HG03159 (cell line): ENCODE data around the gene PHACTR1.
"Not testable (repeated sequence)": the region's sequence is repeated elsewhere in the genome, so short reads cannot be mapped to it uniquely, and the experiment has no call there.

Experiments used
- ATAC-seq: cut with Tn5 transposase; IDR thresholded peaks from one replicate; pipeline ENCODE4 v1.9.1; 2021; ENCODE audit warnings: mild to moderate bottlenecking, moderate library complexity; ENCODE audit not compliant: unreplicated experiment

Gene PHACTR1

DNA sequence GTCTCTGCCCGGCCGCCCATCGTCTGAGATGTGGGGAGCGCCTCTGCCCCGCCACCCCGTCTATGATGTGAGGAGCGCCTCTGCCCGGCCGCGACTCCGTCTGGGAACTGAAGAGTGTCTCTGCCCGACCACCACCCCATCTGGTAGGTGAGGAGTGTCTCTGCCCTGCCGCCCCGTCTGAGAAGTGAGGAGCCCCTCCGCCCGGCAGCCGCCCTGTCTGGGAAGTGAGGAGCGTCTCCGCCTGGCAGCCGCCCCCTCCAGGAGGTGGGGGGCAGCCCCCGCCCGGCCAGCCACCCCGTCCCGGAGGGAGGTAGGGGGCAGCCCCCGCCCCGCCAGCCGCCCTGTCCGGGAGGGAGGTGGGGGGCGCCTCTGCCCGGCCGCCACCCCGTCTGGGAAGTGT is 417.3 kb downstream of the PHACTR1 start:
- not testable (repeated sequence) for ATAC-seq

DNA sequence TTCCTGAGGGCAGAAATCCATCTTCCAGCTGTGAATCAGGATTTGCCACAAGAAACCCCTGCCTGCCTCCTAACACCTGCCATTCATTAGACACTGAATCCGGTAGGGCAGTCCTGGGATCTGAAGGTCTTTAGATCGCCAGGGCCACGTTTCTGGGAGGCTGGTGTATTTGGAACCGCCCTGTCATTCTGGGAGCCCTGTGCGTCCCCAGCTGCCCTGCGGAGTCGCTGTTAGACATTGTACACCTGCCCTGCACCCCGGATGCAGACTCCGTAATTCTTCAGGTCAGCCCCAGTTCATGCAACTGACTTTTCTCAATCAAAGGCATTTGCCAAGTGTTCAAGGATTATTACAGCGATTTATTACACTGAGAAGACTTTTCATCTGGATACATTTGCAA is 418.6 kb downstream of the PHACTR1 start:
- ATAC-seq, result no peak

DNA sequence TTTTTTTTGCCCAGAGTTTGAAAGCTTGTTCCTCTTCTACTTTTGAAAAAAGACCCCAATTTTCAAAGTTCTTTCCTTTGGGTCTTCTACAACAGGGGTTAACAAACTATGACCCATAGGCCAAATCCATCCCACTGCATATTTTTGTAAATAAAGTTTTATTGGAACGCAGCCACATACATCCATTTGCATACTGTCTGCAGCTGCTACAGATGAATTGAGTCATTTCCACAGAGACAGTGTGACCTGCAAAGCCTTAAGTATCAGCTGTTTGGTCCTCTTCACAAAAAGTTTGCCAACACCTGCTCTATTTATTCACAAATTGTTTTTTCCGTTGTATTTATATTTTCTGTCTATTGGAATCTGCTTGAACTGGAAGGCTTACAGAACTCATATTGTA is 422.6 kb downstream of the PHACTR1 start:
- ATAC-seq, result no peak

DNA sequence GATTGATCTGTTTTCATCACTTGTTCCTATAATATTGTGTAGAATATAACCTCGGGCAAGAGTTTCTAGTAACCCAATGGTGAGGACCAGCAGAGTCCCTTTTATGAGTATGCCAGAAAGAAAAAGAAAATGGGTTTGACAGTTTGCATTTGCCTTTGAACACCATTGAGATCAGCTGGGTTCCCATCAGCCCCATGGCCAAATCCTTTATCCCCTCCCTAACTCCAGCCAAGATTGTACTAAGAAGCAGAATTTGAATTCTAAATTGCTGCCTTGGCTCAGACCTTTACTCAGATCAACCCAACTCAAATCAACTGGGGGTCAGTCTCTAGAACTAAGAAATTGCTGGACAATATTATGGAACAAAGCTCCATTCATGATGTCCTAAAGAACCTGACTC is 424.4 kb downstream of the PHACTR1 start:
- ATAC-seq, result no peak

DNA sequence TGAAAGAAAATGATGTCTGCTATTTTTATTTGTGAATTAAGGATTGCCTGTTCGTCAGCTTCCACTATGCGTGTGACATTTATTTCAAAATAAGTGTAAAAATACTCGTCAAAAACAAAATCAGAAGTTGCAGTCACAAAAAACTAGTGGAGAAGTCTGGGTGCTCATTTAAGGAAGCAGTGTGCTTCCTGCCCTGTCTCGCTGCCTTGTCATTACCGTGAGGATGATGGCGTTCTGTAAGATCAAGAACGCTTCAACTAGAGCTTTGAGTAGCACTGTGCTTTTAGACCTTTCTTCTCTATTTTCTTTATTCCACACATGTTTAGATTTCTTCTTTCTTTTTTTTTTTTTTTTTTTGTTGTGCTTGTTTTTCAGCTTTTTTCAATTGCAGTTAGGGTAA is 424.8 kb downstream of the PHACTR1 start:
- no peak for ATAC-seq

DNA sequence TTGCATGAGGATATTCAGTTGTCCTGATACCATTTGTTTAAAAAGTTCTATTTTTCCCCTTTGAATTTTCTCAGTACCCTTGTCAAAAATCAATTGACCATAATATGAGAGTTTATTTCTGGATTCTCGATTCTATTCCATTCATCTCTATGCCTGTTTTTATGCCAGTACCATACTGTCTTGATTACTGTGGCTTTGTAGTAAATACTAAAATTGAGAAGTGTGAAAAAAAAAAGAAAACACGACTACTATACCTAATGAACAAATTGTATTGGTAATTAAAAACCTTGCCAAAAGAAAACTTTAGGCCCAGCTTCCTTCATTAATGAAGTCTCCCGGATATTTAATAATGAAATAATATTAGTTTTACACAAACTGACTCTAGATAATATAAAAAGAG is 426.0 kb downstream of the PHACTR1 start:
- ATAC-seq, result no peak

DNA sequence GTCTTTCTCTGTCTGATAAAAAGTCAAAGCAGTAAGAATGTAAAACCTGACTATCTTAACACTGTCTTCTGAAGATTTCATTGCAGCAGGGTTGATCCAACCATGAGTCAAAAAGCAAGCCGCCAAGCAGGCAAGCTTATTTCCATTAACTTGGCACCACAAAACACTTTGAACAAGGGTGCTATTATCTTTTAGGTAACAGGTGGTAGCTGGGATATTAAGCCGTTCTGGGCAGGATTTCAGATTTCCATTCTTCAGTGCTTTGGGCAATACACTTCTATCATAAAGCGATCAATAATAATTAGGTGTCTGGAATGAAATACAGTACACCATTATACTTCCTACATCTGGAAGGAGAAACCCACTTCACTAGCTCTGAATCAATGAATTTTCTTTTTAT is 429.9 kb downstream of the PHACTR1 start:
- ATAC-seq, result no peak

DNA sequence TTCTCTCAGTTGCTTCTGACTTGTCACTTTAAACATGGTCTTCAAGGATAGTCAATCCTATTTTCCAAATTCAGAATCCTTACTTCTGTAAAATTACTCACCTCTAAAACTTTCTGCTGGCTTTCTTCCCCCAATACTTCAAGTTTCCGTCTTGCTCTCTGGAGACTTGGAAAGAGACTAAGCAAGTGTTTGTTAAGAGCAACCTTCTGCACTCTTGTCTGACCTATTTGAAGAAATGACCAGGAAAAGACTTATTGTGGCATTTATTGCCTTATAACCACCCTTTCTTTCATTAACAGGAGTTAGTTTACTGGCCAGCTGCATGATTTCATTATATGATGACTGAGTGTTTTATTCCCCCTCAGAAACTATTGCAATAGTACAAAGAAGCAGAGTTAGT is 430.8 kb downstream of the PHACTR1 start:
- ATAC-seq, result no peak

DNA sequence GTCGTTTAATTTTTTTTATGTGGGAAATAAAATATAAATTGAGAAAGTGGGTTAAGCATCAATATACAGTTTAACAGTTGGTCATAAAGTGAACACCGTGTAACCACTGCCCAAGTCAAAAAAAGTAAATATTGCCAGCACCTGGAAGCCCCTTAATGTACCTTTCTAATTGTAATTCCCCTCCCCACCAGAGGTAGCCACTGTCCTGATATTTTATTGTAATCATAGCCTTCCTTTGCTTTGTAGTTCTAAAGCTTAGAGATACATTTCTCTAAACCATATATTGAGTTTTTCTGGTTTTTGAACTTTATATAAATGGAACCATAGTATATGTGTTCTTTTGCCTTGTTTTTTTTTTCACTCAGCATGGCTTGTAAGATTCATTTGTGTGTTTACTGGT is 431.2 kb downstream of the PHACTR1 start:
- no peak for ATAC-seq

DNA sequence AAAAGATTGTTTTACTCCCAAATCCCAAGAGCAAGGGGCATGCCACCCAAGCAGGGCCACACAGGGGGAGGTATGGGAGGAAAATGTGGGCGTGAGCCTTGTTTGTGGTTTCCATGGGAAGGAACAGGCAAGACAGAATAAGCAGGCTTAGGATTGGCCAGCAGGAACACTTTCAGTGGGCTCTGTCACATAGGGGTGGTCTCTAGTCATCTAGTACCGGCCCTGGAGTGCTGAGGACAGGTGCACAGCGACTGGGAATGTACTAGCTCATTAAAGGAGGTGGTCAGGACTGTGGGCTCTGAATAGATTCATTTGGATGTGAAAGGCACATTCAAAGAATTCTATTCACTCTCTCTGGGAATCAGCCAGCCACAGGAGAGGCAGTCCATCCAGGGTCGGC is 436.2 kb downstream of the PHACTR1 start:
- ATAC-seq, result no peak

DNA sequence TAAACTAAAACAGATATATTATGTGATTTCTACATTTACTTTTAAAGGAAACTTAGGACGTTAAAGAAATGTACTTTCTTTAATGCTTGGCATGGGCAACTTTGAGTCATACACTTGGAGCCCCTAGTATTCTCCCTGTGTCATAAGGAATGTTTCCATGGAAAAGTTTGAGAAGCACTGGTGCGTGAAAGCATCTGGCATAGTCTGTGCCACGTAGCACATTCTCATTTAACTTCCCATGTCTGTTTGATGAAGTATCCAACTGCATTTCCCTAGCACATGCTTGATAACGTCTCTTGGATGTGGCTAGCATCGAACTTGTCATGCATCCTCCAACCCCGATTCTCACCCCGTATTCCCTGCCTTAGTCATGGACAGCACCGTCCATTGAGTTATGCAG is 439.8 kb downstream of the PHACTR1 start:
- ATAC-seq, result no peak

DNA sequence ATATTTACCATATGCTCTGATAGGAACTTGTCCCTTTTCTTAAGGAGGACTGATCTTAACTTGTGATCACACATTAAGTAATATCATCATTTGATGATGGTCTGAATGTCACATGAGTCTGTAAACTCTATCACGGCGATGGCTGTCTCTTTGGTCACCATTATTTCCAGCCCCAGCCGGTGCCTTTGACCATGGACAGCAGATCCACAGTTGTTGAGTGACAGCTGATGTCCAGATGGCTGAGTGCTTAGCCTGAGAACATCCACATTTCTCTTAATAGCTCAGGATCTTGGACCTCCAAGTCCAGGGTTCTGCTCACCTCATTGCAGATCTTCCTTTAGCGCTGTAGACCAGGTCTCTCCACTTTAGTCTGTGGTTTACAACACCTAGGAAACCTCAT is 440.7 kb downstream of the PHACTR1 start:
- no peak for ATAC-seq

DNA sequence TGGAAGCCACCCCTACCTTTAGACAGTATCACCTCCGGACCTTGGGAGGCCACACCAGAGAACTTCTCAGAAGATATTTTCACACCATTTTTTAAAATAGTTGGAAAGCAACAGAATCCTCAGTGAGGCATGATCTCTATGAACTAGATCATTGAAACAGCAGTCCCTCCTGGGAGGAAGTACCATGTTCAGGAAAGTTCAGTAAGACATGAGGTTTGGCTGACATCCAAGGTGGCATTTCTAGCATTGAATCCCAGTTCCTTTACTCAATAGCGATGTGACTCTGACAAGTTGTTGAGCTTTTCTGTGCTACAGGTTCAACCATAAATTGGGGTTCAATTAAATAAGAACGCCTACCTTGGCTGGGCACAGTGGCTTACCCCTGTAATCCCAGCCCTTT is 442.7 kb downstream of the PHACTR1 start:
- no peak for ATAC-seq

DNA sequence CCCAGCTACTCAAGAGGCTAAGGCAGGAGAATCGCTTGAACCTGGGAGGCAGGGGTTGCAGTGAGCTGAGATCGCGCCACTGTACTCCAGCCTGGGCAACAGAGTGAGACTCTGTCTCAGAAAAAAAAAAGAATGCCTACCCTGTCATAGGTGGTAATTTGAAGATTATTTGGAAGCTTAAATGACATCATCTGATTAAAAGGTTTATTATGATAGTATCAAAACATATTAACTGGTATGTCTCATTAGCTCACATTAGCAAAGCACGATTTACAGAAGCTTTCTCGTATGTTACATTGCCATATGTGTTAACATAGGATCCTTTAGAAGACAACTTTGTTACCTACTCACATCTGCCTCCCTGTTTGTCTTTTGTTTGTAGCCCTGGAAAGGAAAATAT is 443.3 kb downstream of the PHACTR1 start:
- not testable (repeated sequence) for ATAC-seq

DNA sequence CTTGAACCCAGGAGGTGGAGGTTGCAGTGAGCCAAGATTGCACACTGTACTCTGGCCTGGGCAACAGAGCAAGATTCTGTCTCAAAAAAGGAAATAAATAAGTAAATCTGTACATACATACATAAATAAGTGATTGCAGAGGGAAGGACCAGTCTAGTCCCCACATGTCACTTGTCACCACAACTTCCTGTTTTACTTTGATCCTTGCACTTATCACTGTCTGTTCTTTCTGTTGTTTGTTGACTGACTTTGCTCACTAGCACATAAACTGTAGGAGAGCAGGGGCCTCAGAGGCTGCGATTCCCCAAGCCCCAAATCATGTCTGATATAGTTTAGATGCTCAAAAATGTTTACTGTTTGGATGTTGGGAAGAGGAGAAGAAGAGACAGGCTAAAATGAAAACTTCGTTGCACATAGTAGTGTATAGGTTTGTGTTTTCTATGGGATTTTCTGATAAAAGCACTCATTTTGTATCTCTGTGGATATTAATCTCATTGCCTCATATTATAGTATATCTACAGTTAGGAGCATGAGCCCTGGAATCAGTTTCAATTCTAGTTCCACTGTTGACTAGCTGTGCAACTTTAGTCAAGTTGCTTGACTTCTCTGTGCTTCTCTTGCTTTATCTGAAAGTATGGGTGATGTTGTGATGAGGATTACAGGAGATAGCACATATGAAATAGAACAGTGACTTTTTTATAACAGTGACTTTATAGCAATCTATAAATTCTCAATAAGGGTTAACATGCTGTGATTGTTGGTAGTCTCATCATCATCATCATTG is 446.8 kb downstream of the PHACTR1 start:
- ATAC-seq, result no peak

DNA sequence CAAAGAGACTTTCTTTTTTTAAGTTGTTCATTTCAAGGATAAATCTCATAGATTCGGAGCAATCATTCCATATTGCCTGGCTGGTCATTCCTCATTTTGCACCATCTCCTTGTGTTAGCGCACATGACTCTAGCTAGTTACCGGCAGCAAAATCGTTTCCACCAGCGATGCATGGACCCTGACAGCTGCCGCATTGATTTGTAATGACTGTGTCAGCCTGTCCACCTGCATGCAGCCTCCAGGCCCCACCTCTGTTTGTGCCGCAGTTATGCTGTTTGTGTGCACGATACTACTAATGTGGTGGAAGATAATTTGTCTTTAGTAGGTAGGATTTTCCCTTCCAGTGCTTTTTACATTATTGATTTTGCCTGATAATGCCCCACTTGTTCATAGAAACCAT is 447.7 kb downstream of the PHACTR1 start:
- ATAC-seq, result no peak

DNA sequence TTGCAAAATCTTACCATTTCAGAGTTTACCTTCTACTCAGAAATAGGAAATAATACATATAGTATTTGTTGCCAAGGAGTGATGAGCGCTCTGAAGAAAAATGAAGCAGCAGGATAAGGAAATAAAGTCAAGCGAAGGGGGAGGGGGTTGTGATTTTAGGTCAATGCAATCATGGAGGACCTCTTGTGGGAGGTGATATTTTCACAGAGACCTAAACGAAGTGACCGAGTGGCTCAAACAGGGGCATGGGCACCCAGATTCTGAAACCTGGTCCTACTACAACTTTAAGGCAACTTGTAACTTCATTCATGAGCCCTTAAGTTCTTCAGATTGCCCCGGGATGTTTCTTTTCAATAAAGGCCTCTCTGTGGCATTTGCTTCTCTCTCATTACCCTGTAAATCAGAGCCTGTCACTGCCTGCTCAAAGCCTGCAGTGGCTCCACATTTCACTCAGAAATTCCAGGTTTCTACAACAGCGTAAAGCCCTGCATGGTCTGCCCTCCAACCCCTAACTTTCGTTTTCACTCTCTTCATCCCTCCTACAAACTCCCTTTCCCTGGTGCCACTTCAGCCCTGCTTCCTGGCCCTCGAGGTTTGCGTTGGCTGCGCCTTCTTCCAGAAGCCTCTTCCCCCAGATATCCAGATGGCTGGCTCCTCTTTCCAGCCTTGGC is 449.1 kb downstream of the PHACTR1 start:
- ATAC-seq, result no peak

DNA sequence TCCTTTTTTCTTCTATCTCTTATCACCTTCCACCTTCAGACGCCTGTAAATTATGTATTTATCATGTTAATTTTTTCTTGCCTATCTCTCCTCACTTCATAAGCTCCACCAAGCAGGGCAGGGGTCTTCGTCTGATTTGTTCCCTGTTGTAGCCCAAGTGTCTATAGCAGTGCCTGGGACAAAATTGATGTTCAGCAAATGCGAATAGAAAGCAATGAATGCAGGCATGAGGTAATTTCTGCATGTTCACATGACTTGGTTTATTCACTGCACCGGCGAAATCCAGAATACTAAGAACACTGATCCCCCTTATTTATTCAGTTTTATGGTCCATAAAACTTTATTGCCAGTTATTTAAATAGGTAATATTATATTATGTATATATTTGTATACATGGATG is 449.7 kb downstream of the PHACTR1 start:
- no peak for ATAC-seq

DNA sequence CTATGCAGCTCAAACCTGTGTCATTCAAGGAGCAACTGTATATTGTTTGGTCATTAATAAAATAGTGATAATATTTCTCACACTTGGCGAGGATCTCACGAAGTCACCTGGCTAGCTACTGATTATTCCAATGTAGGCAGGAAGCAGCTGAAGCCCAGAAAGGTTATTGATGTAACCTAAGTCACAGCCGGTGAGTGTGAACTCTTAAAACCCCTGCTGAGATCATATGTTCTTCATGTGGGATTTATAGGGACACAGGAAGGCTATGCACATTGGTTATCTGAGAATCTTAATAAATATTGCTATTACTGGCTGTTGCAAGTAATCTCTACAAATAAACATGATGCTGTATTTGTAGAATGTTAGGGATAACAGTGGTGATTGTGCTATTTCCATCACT is 450.3 kb downstream of the PHACTR1 start:
- ATAC-seq, result no peak

DNA sequence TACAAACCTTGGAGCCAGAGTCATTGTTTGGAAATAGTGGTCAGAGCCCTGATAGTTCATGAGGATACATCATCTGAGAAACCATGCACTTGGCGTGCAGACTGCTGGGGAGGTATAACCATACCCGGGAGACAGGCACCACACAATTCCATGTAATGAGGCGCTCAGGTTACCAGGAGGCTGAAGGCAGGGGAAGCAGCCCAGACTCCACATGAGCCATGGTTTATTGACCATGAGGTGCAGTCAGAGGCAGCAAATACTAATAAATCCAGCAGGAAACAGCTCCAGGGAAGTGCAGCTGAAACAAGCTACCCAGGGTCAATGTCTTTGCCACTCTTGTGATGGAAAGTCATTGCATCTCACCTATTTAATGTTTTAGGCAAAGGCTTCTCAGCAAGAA is 455.7 kb downstream of the PHACTR1 start:
- ATAC-seq, result no peak

DNA sequence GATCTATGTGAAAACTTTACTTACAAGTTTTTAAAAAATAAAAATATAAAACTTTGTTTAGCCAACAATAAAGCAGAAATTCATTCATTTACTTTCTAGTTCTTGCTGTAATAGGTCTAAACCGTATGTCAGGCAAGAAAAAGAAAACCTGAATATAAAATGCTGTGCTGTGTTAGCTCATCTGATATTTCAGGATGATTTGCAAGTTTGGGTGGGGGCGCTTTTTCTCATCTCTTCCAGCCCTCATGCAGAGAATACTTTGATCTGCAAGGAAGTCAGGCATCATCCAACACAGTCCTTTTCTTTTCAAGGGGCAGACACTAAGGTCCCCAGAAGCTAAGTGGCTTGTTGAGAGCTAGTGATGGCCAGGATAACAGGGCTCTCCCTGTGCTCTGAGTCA is 458.5 kb downstream of the PHACTR1 start:
- ATAC-seq, result no peak

DNA sequence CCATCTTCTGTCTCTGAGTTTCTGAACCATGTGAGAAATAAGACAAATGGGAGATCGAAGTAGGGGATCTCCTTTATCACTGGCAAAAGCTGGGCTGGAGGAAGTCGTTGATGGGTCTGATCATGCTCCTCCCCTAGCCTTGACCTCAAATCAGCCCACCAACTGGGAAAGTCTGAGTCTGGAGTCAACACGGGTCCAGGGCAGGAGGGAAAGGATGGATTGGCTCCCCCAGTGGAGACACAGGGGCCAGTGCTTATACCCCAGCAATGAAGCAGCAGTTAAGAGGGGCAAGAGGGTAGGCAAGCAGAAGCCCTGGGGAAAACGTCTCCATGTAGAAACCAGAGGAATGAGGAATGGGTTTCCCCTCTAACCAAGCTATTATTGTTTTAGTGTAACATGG is 459.2 kb downstream of the PHACTR1 start:
- ATAC-seq, result no peak

DNA sequence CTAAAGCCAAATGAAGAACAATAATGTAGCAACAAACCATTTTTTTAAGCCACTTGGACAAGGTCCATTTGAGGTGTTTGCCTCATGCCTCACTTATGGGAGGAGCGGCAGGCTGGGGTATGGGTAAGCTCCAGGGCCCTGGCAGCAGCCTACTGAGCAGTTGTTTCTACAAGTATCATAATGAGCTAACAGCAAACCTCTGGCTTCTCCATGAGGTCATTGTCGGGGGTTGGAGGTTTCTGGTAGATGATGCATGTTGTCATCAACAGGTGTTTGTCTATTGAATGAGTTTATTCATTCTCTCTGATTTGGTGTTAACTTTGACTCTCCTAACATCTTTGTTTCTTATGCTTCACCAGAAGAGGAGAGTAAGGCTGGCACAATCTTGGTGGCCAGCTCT is 461.1 kb downstream of the PHACTR1 start:
- ATAC-seq, result no peak
